DOHH2 (cell line): Measurements from ENCODE around the gene WDR7.

ENCODE experiments used
- H3F3A ChIP-seq: fragments of 200-600 bp; sonication (generic), shearing (Covaris generic); 2 replicates; pipeline ENCODE4 v1.6.0; 2016; ENCODE audit warnings: antibody characterized with exemption, mild to moderate bottlenecking; ENCODE audit not compliant: control insufficient read depth, insufficient read depth
- H3K27ac ChIP-seq: fragments of 200-600 bp; sonication (generic); 2 replicates; pipeline ENCODE4 v1.5.1; 2014; ENCODE audit warnings: low read depth, mild to moderate bottlenecking, low read length, moderate library complexity
- H3K27me3 ChIP-seq: fragments of 200-600 bp; sonication (generic); 2 replicates; pipeline ENCODE4 v1.6.1; 2014; ENCODE audit warnings: mild to moderate bottlenecking, low read length, mixed read lengths; ENCODE audit not compliant: control insufficient read depth
- H3K36me3 ChIP-seq: fragments of 200-600 bp; sonication (generic); 2 replicates; pipeline ENCODE4 v1.6.1; 2014; ENCODE audit warnings: mild to moderate bottlenecking, low read length, moderate library complexity, mixed read lengths; ENCODE audit not compliant: control insufficient read depth
- H3K4me1 ChIP-seq: fragments of 200-600 bp; sonication (generic); 2 replicates; pipeline ENCODE4 v1.6.1; 2014; ENCODE audit warnings: mild to moderate bottlenecking, low read length, mixed read lengths; ENCODE audit not compliant: control insufficient read depth
- H3K4me2 ChIP-seq: fragments of 200-600 bp; sonication (generic); 2 replicates; pipeline ENCODE4 v1.6.0; 2014; ENCODE audit warnings: mild to moderate bottlenecking, low read length, moderate library complexity
- H3K4me3 ChIP-seq: fragments of 200-600 bp; sonication (generic); 2 replicates; pipeline ENCODE4 v1.5.1; 2014; ENCODE audit warnings: mild to moderate bottlenecking, low read length, mixed read lengths
- H3K79me2 ChIP-seq: fragments of 200-600 bp; sonication (generic); 2 replicates; pipeline ENCODE4 v1.6.1; 2014; ENCODE audit warnings: mild to moderate bottlenecking, low read length, mixed read lengths; ENCODE audit not compliant: control insufficient read depth
- H3K9me2 ChIP-seq: fragments of 200-600 bp; sonication (generic); replicated peaks from 2 replicates; pipeline ENCODE4 v1.6.1; 2014; ENCODE audit warnings: mild to moderate bottlenecking, low read length, mixed read lengths; ENCODE audit not compliant: control insufficient read depth
- H3K9me3 ChIP-seq: fragments of 200-600 bp; sonication (generic); 2 replicates; pipeline ENCODE4 v1.6.1; 2014; ENCODE audit warnings: antibody characterized with exemption, low read length, mixed read lengths; ENCODE audit not compliant: control insufficient read depth, insufficient read depth
- H4K20me1 ChIP-seq: fragments of 200-600 bp; sonication (generic); 2 replicates; pipeline ENCODE4 v1.6.0; 2014; ENCODE audit warnings: low read depth, mild to moderate bottlenecking, antibody characterized with exemption, low read length, moderate library complexity; ENCODE audit not compliant: control insufficient read depth, insufficient read depth
- CTCF ChIP-seq: fragments of 200-600 bp; sonication (generic); IDR thresholded peaks from one replicate; pipeline ENCODE4 v1.5.1; 2014; ENCODE audit warnings: antibody characterized with exemption, mild to moderate bottlenecking, low read depth, low read length; ENCODE audit not compliant: poor library complexity, severe bottlenecking
- EZH2phosphoT487 ChIP-seq: fragments of 200-600 bp; sonication (generic); IDR thresholded peaks from 2 replicates; pipeline ENCODE4 v1.6.1; 2017; ENCODE audit warnings: borderline replicate concordance, mild to moderate bottlenecking, antibody characterized with exemption, low read length, moderate library complexity, mixed read lengths

Gene WDR7

GRCh38 chr18:56723068-56723467, 71.9 kb downstream of the WDR7 start:
- Histone ChIP-seq H3K9me3 (no peaks in the 10 kb centered on the region), H3K36me3 (no peaks in the 10 kb centered on the region), H3K27ac (no peak overlapping the region), H3F3A (no peaks in the 10 kb centered on the region), H3K4me2 (no peak overlapping the region), H3K9me2 (no peaks in the 10 kb centered on the region), H3K27me3 (no peaks in the 10 kb centered on the region), H3K79me2 (no peaks in the 10 kb centered on the region), H3K4me3 (no peak overlapping the region), H3K4me1 (no peaks in the 10 kb centered on the region), H4K20me1 (no peaks in the 10 kb centered on the region)
- TF ChIP-seq EZH2phosphoT487 (no peak), CTCF (no peak)

- Histone ChIP-seq H3K79me2 (no peaks in the 10 kb centered on the region), H4K20me1 (no peaks in the 10 kb centered on the region), H3K4me2 (no peak overlapping the region), H3K9me2 (no peaks in the 10 kb centered on the region), H3K27ac (no peak overlapping the region), H3K36me3 (no peaks in the 10 kb centered on the region), H3F3A (no peaks in the 10 kb centered on the region), H3K27me3 (no peaks in the 10 kb centered on the region), H3K9me3 (no peaks in the 10 kb centered on the region), H3K4me3 (no peak overlapping the region), H3K4me1 (no peaks in the 10 kb centered on the region)
- TF ChIP-seq EZH2phosphoT487 (no peak), CTCF (no peak)
Observed at GRCh38 chr18:56723706-56724105, 72.5 kb downstream of the WDR7 start.

- Histone ChIP-seq H3F3A (no peaks in the 10 kb centered on the region), H3K27me3 (no peaks in the 10 kb centered on the region), H3K4me3 (no peak overlapping the region), H3K4me2 (no peak overlapping the region), H3K27ac (no peak overlapping the region), H3K79me2 (no peaks in the 10 kb centered on the region), H3K36me3 (no peaks in the 10 kb centered on the region), H4K20me1 (no peaks in the 10 kb centered on the region), H3K9me2 (no peaks in the 10 kb centered on the region), H3K9me3 (no peaks in the 10 kb centered on the region), H3K4me1 (no peaks in the 10 kb centered on the region)
- no peak for TF ChIP-seq CTCF
- no peak for TF ChIP-seq EZH2phosphoT487
Observed at GRCh38 chr18:56726906-56727305, 75.7 kb downstream of the WDR7 start.

GRCh38 chr18:56727399-56727798, 76.2 kb downstream of the WDR7 start:
- no peaks in the 10 kb centered on the region for H3F3A ChIP-seq
- no peaks in the 10 kb centered on the region for H4K20me1 ChIP-seq
- no peaks in the 10 kb centered on the region for H3K79me2 ChIP-seq
- no peaks in the 10 kb centered on the region for H3K36me3 ChIP-seq
- TF ChIP-seq EZH2phosphoT487 (no peak), CTCF (no peak)
- no peak overlapping the region for H3K4me2 ChIP-seq
- H3K9me2 ChIP-seq, result no peaks in the 10 kb centered on the region
- H3K4me3 ChIP-seq, result no peak overlapping the region
- no peaks in the 10 kb centered on the region for H3K9me3 ChIP-seq
- H3K4me1 ChIP-seq, result no peaks in the 10 kb centered on the region
- H3K27me3 ChIP-seq, result no peaks in the 10 kb centered on the region
- H3K27ac ChIP-seq, result no peak overlapping the region
